DMS 273 (cell line): ENCODE measurements around the gene CDH1.
"Not testable (repeated sequence)": the region's sequence is repeated elsewhere in the genome, so short reads cannot be mapped to it uniquely, and the experiment has no call there.

ENCODE experiments used
- DNase-seq: peaks from one replicate; lab custom pipeline; 2025; ENCODE audit not compliant: unreplicated experiment; lab: John Stamatoyannopoulos, UW

Gene CDH1

DNA sequence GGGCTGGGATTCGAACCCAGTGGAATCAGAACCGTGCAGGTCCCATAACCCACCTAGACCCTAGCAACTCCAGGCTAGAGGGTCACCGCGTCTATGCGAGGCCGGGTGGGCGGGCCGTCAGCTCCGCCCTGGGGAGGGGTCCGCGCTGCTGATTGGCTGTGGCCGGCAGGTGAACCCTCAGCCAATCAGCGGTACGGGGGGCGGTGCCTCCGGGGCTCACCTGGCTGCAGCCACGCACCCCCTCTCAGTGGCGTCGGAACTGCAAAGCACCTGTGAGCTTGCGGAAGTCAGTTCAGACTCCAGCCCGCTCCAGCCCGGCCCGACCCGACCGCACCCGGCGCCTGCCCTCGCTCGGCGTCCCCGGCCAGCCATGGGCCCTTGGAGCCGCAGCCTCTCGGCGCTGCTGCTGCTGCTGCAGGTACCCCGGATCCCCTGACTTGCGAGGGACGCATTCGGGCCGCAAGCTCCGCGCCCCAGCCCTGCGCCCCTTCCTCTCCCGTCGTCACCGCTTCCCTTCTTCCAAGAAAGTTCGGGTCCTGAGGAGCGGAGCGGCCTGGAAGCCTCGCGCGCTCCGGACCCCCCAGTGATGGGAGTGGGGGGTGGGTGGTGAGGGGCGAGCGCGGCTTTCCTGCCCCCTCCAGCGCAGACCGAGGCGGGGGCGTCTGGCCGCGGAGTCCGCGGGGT, at the start of gene CDH1:
TSS of gene CDH1 (plus strand) at position 247 of the 684 bp plus-strand sequence. CDS start at position 371, 124 bp downstream.
- DNase-seq, result peak; percentile 50

- no peak for DNase-seq
Observed at GRCh38 chr16:68689921-68690320, 47.2 kb upstream of the CDH1 start.

DNA sequence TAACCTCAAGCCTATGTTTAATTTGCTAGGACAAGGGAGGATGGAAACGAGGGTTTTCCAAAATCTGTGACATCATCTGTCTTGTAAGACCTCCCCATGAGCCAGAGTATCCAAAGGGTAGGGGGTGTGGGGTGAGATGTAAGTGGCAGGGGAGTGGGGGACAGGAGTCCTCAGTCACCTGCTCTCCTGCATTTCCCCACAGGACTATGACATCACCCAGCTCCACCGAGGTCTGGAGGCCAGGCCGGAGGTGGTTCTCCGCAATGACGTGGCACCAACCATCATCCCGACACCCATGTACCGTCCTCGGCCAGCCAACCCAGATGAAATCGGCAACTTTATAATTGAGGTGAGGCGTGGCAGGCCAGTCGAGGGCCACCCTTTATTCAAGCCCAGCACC, 41.5 kb upstream of the CDH1 start:
- no peak for DNase-seq

DNA sequence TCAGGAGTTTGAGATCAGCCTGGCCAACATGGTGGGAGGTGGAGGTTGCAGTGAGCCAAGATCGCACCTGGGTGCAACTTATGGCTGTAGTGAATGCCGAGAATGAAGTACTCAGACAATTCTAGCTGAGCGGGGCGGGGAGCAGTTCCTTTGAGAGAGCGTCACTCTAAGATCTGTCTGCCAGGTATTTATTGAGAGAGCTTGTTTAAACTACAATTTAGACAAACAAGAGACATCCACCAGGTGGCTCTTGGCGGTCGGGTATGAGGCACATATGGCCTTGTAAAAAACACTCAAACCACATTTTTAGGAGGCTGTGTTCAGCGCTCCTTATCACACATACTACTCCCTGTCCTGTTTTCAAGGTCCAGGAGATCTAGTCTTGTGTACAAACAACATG, 40.6 kb upstream of the CDH1 start:
- peak; percentile 44 for DNase-seq

- no peak for DNase-seq
Observed at GRCh38 chr16:68698091-68698490, 39.0 kb upstream of the CDH1 start.

DNA sequence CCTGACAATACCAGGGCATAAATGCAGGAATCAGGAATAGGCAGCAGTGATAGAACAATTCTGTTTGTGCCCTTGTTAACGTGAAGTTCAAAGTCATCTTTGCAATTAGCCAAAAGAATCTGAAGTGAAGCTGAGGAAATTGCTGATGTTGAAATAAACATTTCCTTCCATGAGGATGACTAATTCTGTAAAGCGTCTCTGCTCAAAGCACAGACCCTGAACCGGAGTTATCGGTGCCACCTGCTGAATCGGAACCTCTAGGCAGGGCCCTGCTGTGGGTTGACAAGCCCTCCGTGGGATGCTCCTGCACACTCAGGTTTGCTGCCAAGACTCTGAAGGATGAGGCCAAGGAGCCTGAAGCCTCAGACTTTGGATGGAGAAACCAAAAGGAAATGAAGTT, 37.0 kb upstream of the CDH1 start:
- no peak for DNase-seq

- DNase-seq, result no peak
Observed at GRCh38 chr16:68700831-68701230, 36.3 kb upstream of the CDH1 start.

DNA sequence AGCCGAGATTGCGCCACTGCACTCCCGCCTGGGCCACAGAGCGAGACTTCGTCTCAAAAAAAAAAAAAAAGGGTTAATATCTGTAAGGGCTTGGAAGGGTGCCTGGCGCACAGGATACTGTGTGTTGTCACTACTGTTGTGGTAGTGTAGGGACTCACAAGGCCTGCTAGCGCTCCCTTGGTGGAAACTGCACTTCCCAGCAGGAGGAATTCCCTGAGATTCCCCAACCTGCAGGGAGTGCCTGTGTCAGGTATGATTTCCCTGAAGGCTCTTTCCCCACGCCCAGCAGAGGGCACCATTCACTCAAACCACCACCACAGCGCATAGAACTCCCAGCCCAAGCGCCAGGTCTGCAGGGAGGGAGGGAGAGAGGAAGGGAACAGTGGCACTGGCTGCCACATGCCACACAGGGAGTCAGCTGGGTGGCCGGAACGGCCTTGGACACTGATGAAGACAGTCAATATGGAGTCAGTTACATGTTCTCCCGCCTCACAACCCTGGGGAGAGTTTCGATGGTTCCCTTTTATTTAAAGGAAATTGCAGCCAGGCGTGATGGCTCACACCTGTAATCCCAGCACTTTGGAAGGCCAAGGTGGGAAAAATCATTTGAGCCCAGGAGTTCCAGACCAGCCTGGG, 32.7 kb upstream of the CDH1 start:
- peak; percentile 90 for DNase-seq

- peak; percentile 44 for DNase-seq
Observed at GRCh38 chr16:68707340-68708152, 29.5 kb upstream of the CDH1 start.

DNA sequence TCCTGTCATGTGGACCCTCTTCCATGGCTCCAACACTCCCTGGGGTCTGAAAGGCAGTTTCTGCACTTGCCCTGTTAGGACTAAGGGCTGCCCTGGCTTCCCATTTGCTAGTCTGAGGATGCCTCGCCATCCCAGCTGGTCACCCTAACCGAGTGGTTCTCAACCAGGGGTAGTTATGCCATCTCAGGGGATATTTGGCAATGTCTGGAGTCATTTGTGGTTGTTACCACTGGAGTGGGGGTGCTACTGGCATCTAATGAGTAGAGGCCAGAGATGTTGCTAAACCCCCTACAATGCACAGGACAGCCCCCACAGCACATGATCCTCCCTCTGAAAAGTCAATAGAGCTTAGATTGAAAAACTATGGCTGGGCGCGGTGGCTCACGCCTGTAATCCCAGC, 26.9 kb upstream of the CDH1 start:
- no peak for DNase-seq

- DNase-seq, result no peak
Observed at GRCh38 chr16:68711421-68712139, 25.5 kb upstream of the CDH1 start.

DNA sequence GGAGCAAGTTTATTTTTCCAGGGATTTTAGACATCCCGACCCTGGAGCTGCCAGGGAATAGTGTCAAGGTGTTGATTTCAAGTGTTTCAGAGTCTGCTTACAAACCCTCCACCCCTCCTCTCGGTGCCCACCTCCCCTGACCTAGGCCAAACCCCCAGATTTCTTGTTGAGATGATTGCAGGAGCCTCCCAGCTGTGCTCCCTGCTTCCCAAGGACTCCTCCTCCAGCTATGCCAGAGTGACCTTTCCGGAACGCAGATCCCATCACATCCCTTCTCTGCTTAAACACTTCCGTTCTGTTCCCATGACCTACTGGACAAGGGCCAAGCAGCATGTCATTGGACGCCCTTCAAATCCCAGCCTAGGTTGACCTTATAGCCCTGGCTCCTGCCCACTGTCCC, 23.7 kb upstream of the CDH1 start:
- no peak for DNase-seq

GRCh38 chr16:68715471-68715870, 21.6 kb upstream of the CDH1 start:
- DNase-seq, result no peak

DNA sequence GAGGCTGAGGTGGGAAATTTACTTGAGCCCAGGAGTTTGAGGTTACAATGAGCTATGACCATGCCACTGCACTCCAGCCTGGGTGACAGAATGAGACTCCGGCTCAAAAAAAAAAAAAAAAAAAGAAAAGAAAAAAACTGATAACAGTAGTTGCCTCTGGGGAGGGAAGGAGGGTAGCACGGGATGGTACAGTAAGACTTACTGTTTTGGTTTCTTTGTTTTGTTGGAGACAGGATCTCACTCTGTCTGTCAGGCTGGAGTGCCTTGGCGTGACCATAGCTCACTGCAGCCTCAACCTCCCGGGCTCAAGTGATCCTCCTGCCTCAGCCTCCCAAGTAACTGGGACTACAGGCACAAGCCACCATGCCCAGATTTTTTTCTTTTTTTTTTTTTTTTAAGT, 20.6 kb upstream of the CDH1 start:
- DNase-seq, result not testable (repeated sequence)

GRCh38 chr16:68717684-68718083, 19.4 kb upstream of the CDH1 start:
- no peak for DNase-seq

DNA sequence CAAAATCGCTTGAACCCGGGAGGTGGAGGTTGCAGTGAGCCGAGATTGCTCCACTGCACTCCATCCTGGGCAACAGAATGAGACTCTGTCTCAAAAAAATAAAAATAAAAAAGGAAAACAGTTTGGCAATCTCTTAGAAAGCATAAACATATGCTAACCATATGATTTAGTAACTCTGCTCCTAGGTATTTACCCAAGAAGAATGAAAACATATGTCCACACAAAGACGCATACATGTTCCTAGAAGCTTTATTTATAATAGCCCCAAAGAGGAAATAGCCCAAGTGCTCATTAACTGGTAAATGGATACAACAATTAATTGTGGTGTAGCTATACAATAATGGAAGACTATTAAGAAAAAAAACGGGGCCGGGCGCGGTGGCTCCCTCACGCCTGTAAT, 18.5 kb upstream of the CDH1 start:
- no peak for DNase-seq

DNA sequence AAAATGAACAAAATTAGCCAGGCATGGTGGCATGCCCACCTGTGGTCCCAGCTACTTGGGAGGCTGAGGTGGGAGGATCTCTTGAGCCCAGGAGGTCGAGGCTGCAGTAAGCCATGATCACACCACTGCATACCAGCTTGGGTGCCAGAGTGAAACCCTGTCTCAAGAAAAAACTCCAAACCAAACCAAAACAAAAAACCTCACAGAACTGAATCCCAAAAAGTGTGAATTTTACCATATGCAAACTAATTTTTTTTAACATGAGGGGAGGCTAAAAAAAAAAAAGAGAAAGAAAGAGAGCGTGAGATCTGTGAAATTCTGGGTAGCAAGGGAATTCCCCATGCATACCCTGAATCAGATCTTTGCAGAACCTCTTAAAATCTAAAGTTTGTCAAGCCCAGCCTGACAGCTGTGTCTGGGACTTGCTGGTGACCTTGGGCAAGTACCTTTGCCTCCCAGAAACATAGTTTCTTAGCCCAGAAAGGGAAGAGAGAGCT, 17.1 kb upstream of the CDH1 start:
- no peak for DNase-seq

GRCh38 chr16:68722119-68723024, 14.7 kb upstream of the CDH1 start:
- no peak for DNase-seq

- DNase-seq, result no peak
Observed at GRCh38 chr16:68724797-68725196, 12.3 kb upstream of the CDH1 start.

DNA sequence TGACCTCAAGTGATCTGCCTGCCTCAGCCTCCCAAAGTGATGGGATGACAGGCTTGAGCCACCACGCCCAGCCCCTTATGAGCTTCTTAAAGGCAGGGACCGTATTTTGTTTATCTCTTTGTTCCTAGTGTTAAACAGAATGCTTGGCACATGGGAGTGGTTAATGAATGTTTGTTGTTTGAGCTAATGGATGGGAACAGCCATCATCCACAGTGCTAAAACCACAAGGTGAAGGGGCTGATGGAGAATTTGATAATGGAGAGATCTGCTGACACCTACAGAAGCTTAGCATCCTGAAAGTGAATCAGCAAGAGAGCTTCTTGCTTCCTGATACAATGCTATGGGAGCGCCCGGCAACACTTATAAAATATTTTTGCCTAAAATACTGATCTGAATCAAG, 8.6 kb upstream of the CDH1 start:
- no peak for DNase-seq
